Superior temporal gyrus (tissue), 1 donor: ENCODE results near the gene MACF1.
"Not testable (repeated sequence)": the region's sequence is repeated elsewhere in the genome, so short reads cannot be mapped to it uniquely, and the experiment has no call there.

Experiments used
- DNase-seq: peaks from one replicate; pipeline ENCODE4 v3.0.0-alpha.2; 2016; ENCODE audit errors: extremely low spot score

MACF1 gene

DNA sequence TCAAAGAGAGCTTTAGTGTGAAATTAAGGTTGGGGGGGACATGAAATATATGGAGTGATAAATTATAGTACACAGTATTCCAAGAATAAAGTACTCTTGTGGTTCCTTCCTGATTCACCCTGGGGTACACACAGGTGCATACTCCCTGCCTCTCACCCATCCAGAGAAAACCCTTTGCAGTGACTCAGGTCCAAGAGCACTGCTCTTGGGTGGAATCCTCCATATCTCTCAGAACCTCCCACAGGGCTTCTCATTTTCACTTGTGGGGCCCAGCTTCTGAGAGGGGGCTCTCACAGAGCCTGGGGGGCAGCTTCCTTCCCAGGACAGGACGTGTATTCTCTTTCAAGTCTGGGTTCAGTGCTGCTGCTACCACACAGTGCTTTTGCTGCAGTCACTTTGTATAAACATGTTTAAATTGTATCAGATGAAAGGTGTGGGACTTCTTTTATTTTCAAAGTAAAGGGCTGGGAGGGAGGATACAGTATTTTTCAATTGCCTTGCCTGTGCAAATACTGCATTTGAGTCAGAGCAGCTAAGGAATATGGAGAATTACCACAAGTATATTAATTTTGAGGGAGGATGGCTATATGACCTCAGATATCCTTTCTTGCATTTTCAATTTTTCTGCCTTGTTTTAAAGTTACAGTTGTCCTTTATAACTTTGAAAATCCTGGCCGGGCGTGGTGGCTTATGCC lies 262.1 kb downstream of the MACF1 start:
- no peak for DNase-seq

DNA sequence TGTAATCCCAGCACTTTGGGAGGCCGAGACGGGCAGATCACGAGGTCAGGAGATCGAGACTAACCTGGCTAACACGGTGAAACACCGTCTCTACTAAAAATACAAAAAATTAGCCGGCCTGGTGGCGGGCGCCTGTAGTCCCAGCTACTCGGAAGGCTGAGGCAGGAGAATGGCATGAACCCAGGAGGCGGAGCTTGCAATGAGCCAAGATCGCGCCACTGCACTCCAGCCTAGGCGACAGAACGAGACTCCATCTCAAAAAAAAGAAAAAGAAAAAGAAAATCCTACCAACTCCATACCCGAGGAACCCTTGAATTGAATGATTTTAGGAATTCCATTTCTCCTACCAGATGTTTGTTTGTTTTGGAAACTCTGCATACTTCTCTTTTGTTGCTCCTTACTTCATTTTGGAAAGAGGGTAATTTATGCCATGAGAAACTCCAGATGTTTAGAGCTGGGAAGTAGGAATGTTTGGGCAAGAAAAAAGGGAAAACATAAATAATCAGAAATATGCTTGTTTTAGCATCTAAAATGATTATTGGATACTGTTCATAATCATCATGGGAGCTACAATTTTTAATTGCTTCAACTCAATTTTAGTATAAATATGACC lies 262.7 kb downstream of the MACF1 start:
- not testable (repeated sequence) for DNase-seq

DNA sequence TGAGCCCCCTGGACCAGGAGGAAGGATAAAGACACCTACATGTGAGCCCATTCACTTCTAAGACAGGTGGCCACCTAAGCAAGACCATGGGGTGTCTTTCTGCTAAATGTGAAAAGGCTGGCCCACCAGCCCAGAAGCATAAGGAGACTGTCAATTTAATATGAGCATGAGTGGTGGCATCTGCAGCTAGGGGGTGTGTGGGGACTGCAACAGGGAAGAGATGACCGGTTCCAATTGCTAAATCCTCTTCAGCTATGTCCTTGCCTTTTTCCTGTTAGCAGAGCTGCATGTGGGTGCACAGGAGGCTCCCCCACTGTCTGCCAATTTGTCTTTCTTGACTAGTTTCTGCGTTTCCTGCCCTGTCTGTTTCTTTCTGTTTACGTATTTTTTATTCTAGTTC lies 264.7 kb downstream of the MACF1 start:
- no peak for DNase-seq

DNA sequence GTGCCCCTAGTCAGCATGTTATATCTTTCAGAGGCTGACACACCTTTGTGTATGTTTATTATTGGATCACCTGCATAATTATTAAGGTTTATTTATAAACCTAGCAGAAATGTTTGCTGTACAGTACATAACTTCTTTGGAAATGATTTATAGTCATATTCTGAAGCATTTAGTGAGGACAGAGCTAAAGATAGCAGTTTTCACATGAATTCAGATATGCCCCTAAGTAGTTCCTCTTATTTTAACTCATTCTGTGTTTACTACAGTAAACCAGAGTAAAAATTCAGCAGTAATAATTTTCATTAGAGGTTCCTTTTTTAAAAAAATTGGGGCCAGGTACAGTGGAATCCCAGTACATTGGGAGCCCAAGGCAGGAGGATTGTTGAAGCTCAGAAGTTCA lies 265.5 kb downstream of the MACF1 start:
- no peak for DNase-seq

DNA sequence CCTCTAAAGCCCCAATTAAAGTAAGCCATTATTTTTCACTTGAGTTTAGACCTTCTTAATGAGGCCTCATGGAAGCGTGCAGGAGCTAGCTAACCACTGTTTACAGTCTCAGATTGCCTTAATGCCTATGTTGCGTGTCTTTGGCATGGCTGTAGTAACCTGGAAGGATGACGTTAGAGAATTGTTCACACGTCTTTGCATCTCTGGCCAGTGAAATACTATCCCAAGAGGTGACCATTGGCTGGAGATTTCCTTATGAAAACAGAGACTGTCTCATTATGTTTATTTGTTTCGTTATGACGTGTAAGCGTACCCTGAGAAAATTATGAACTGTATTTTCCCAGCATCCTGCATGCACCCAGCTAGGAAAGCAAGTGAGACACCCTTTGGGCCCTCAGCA lies 268.3 kb downstream of the MACF1 start:
- DNase-seq, result no peak

- DNase-seq, result no peak
Observed at GRCh38 chr1:39473324-39473723, 268.8 kb downstream of the MACF1 start.

DNA sequence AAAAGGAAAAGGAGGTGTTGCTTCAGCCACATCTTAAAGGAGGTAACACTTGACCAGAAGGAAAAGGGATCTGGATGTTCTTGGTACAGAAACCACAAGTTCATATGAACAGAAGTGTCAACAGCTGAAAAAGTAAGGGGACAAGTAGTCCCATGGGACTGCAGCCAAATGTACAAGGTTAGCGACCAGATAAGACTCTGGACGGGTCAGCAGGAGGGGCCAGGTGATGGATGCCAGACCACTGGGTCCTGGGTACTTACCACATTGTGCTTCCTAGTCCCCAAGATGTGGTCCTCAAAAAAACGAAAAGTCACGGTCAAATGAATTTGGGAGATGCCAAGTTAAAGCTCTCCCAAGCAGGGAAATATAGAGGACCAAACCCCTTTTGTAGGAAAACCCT lies 270.3 kb downstream of the MACF1 start:
- no peak for DNase-seq

DNA sequence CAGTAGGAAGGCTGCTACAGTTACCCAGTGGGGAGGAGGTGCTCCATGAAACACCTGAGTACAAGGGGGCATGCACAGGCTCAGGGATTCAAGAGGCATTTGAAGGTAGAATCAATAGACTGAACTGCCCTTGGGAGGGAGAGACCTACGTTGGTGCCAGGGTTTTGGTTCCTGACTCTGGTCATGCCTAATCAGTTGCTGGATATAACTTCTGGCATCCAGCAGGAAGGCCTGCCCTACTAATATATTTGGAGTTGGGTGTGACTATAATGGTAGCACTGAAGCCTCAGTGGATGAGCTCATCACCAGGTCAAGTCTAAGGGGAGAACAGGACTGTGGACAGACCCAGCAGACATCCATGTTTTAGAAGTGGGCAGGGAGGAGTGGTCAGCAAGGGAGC lies 271.1 kb downstream of the MACF1 start:
- not testable (repeated sequence) for DNase-seq

DNA sequence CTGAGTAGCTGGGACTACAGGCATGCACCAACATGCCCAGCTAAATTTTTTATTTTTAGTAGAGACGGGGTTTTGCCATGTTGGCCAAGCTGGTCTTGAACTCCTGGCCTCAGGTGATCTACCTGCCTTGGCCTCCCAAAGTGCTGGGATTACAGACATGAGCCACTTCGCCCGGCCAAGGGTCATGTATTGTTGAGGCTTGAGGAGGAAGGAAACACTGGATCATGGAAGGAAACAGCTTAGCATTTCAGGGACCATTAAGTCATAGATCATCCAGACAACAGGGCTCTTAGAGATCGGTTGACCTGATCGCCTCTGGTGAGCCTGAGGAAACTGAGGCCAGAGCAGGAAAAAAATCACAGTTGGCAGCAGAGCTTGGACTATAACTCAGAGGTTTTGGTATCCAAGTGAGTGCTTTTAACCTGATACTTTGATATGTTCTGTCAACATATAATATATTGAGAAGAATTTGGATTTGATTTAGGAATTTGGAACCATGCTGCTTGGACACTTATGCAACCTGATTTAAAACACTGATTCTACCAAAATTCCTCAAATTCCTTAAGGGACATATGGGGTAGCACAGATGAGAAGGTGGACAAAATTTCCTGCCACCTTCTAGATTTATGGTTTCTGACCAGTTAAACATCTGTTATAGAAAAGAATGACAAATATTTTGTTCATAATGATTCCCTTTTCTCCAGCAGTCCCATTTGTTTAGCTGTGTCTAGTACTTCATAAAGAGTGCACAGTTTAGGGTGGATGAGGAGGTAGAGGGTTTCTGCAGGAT lies 273.8 kb downstream of the MACF1 start:
- DNase-seq, result no peak

DNA sequence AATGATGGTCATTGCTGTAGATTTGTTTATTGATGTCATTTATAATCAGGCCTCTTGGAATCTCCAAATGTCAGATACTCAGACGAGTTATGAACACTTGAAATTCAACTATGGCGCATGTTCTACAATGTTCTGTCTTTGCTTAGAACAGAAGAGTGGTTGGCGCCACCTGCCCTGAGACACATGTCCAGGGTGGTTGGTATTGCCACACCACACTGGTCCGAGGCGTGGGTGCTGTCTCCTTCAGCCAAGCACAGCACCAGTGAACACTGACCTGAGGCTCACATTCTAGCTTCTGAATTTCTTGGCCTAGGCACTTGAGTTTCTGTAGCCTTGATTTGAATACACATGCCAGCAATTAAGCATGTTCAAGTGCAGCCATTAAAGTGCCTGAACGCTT lies 276.8 kb downstream of the MACF1 start:
- no peak for DNase-seq

DNA sequence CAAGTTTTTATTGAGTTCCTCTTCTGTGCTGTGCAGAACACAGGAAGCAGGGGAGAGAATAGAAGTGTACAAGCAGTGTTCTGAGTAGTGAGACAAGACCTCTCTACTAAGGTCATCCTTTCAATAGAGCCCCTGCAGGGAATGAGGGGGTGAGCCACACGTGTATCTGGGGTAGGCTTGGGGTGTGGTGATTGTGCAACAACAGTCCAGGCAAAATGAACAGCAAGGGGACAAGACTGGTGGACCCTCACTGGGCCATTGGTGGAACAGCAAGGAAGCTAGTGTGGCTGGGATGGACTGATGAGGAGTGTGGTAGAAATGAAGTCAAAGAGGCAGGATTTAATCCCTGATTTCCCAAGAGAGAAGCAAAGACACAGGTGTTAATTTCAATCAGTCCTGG lies 278.8 kb downstream of the MACF1 start:
- DNase-seq, result no peak

DNA sequence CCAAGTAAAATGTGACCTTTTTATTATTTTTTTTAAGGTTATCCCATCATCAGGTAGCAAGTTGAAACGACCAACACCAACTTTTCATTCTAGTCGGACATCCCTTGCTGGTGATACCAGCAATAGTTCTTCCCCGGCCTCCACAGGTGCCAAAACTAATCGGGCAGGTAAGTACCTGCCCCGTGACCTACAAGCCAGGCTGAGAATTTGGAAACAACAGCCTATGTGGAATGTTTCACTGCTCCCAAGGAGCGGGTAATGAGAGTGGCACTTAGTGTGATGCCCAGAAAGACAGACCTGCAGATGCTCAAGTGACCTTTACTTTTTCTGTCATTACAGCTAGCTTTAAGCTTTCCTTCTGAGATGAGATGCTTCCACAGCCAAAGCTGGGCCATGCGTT lies 280.1 kb downstream of the MACF1 start:
- no peak for DNase-seq

- DNase-seq, result no peak
Observed at GRCh38 chr1:39485046-39485803, 280.7 kb downstream of the MACF1 start.

- no peak for DNase-seq
Observed at GRCh38 chr1:39488012-39488545, 283.6 kb downstream of the MACF1 start.

- DNase-seq, result no peak
Observed at GRCh38 chr1:39488793-39489566, 284.5 kb downstream of the MACF1 start.

DNA sequence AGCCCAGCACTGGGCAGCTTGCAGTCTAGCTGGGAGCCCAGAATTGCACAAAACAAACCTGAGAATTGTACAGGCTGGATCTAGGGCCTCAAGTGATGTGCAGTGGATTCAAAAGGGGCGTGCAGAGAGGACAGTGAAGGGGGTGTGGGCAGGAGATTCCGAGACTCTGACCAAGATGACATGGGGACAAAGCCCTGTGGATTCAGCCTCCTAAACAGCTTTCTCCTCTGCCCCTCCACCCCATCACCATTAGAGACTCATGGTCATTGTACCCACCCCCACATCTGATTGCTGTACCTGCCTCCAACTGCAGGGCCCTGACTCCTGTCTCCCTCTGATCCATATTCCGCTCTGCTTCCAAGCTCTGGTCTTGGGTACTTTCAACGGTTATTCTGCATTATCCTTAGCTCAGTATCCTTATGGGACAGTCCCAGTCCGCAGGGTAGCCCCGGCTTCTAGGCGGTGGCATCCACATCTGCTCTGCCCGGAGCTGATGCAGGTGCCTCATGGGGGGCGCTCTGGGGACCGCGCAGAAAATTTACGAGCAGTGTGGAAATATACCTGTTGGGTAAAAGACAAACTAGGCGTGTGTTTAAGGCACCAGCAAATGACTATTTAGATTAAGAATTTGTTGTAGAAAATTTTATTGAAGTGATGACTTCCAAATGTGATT lies 285.2 kb downstream of the MACF1 start:
- no peak for DNase-seq

DNA sequence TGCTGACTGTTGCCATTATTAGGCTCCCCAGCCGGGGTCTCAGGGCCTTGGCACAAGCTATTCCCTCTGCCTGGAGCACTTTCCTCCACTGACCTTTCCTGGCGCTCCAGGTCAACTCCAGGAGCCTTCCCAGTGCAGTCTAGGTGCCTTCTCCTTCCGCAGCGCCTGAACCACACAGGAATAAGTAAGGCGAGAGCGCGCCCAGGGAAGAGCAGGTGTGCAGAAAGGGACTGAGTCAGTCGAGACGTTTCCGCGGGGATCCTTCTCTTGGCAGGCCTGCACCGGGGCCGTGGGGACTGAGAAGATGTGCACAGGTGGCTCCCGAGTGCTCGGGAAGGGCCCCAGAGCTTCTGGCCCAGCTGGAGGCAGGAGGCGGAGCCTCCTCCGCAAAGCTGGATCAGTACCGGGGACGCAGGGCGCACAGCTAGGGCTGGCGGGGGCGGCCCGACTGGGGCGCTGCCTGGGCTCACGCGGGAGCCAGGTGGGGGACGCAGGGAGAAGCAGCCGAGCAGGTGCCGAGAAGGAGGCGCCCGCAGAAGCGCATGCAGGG lies 286.2 kb downstream of the MACF1 start:
- DNase-seq, result no peak

GRCh38 chr1:39491146-39491921 lies 286.8 kb downstream of the MACF1 start, which contains the start of gene BMP8A:
TSS of gene BMP8A (plus strand) at chr1:39491636. CDS start at chr1:39491992, 356 bp downstream.
- DNase-seq, result no peak
